Astrocyte of the spinal cord (primary cell): ENCODE results near the gene HOXA6.

Source experiments
- DNase-seq: peaks from one replicate; pipeline ENCODE4 v3.0.0; 2011; ENCODE audit warnings: low read depth, low spot score
- H3K4me3 ChIP-seq: 2 replicates; pipeline ENCODE4 v1.5.1; 2011; ENCODE audit warnings: low read depth, mild to moderate bottlenecking, low read length, moderate library complexity
- in situ Hi-C: cut with HindIII; loops from 2 replicates; pipeline ENCODE4 v1.10.0; 2017; ENCODE audit warnings: low sequenced_read_pairs
- TF ChIP-seq, protein P1 (sequence below): IDR thresholded peaks from 2 replicates; pipeline ENCODE4 v1.5.1; 2012; ENCODE audit warnings: low read depth, mild to moderate bottlenecking, low read length, inconsistent platforms

HOXA6 gene

DNA sequence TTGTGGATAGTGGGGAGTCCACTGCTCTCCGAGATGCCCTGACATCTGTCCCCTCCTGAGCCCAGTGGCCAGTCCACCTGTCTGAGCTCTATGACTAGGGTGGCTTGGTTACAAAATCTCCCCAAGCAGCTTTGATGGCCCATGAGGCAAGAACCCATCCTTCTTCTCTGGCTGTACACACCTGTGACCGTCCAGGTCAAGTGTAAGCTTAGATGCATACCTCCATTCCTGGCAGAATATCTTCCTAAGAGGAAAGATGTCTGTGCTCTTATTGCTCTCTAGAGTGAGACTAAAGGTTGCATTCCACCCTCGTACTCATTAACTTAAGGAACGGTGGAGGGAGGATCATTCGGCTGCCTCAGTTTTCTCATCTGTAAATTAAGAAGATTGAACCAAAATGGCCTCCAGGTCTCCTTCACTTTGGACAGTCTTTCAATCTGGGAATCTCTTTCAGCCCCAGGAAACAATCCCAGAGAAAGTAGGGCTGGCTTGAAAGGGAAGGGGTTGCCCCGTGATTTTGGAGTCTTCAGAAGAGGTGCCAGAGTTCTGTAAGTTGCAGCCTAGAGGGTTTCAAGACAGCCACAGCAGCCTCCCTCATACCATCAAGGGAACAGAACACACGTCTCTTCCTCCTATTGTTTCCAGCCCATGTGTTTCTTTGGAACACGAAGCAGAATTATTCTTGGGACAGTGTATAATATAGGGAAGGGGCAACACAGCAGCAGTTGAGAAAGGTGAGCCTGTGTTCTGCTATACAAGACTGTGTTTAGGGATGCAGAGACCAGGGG lies 22.5 kb downstream of the HOXA6 start:
- in situ Hi-C loops = loop anchor here (10.0 kb wide), 1 partner anchor 270 kb away; no protein-coding TSS in a partner anchor
- DNase-seq = no peak
- TF ChIP-seq, protein P1, sequence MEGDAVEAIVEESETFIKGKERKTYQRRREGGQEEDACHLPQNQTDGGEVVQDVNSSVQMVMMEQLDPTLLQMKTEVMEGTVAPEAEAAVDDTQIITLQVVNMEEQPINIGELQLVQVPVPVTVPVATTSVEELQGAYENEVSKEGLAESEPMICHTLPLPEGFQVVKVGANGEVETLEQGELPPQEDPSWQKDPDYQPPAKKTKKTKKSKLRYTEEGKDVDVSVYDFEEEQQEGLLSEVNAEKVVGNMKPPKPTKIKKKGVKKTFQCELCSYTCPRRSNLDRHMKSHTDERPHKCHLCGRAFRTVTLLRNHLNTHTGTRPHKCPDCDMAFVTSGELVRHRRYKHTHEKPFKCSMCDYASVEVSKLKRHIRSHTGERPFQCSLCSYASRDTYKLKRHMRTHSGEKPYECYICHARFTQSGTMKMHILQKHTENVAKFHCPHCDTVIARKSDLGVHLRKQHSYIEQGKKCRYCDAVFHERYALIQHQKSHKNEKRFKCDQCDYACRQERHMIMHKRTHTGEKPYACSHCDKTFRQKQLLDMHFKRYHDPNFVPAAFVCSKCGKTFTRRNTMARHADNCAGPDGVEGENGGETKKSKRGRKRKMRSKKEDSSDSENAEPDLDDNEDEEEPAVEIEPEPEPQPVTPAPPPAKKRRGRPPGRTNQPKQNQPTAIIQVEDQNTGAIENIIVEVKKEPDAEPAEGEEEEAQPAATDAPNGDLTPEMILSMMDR = no peak

GRCh38 chr7:27124096-27124901 lies 23.3 kb downstream of the HOXA6 start:
- in situ Hi-C loops = loop anchor here (10.0 kb wide), 1 partner anchor 269 kb away; no protein-coding TSS in a partner anchor
- TF ChIP-seq, protein P1 = no peak
- peak; percentile 99 for DNase-seq
- peak overlapping the region; percentile 64 for H3K4me3 ChIP-seq

More for the DNA sequence above, 22.5 kb downstream of the HOXA6 start:
- H3K4me3 ChIP-seq = no peak overlapping the region

DNA sequence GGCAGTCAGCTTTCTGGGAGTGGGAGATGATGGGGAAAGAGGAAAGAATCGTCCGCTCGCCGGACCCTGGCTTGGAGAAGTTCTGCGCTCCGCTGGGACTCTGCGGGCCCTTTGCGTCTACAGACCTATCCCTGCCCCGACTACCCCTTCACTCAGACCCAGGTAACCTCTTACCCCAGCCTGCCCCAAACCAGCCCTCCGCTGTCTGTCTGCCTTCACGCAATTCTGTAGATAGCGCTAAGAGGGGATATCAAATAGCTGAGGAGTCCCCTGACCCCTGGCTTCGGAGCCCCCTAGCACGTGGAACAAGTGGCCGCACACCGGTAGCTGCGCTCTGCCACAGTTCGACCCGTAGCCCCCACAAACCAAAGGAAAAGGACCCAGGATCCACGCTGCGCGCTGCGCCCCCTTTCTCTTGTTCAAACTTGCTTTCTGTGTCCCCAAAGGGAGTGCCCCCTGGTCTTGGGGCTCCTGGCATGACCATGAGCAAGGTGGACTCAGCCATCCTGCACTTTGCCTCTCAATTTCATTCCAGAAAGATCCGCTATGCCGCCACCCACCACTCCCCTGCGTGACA lies 24.0 kb downstream of the HOXA6 start:
- TF ChIP-seq, protein P1 = no peak
- peak overlapping the region; percentile 64 for H3K4me3 ChIP-seq
- DNase-seq = no peak
- in situ Hi-C loops = loop anchor here (10.0 kb wide), 1 partner anchor 269 kb away; no protein-coding TSS in a partner anchor

DNA sequence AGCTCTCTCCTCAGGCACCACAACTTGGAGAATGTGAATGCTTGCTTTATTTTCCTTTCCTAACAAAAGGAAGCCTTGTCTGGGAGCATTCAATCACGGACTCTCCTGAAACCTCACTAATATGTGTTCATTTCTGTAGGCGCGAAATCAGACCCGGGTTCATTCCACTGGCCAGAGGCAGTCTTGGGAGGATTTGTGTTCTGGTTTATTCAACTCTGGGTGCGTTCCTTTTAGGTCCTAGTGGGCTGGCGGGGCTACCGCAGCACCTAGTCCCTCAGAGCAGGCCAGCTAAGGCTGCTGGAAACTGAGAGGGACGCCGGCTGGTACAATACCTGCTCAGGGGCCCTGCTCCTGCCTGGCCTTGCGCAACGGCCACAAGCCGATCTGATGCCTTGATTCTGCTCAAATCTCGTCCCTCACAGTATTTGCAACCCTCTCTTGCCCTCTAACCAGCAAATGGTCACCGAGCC lies 24.5 kb downstream of the HOXA6 start:
- peak overlapping the region; percentile 64 for H3K4me3 ChIP-seq
- TF ChIP-seq, protein P1 = no peak
- peak; percentile 77 for DNase-seq
- in situ Hi-C loops = loop anchor here (10.0 kb wide), 1 partner anchor 268 kb away; no protein-coding TSS in a partner anchor

GRCh38 chr7:27122077-27122910 lies 25.3 kb downstream of the HOXA6 start:
- DNase-seq = no peak
- in situ Hi-C loops = loop anchor here (10.0 kb wide), 1 partner anchor 267 kb away; no protein-coding TSS in a partner anchor
- TF ChIP-seq, protein P1 = no peak
- peak overlapping the region; percentile 64 for H3K4me3 ChIP-seq
